Tibial artery (tissue), 4 donors: Measurements from ENCODE around the gene ARHGEF2.

ENCODE experiments used
- DNase-seq, 2 donors: peaks; one replicate each; pipeline ENCODE4 v3.0.0-alpha.2; 2019
- H3K27ac ChIP-seq, 2 donors: fragments of 200-600 bp; sonication (generic) in 1 of 2; 1 replicate in 1 of 2; 2 replicates in 1 of 2; pipeline ENCODE4 v1.5.1; 2018 to 2019; ENCODE audit warnings: mild to moderate bottlenecking in 1 of 2
- H3K27me3 ChIP-seq, 2 donors: fragments of 200-600 bp; sonication (generic) in 1 of 2; one replicate each; pipeline versions ENCODE4 v1.5.1 to v1.6.0; 2016 to 2019
- H3K36me3 ChIP-seq, 3 donors: fragments of 200-600 bp; sonication (generic) in 2 of 3; one replicate each; pipeline ENCODE4 v1.5.1; 2016 to 2019; ENCODE audit warnings: mild to moderate bottlenecking in 2 of 3
- H3K4me1 ChIP-seq, 4 donors: fragments of 200-600 bp; sonication (generic) in 2 of 4; 1 replicate in 3 of 4; 2 replicates in 1 of 4; pipeline ENCODE4 v1.5.1; 2016 to 2019
- H3K4me3 ChIP-seq, 2 donors: fragments of 200-600 bp; sonication (generic) in 1 of 2; 1 replicate in 1 of 2; 2 replicates in 1 of 2; pipeline ENCODE4 v1.5.1; 2018 to 2019; ENCODE audit warnings: mild to moderate bottlenecking in 2 of 2
- H3K9me3 ChIP-seq, 3 donors: fragments of 200-600 bp; sonication (generic) in 1 of 3; one replicate each; pipeline ENCODE4 v1.5.1; 2016 to 2019
- CTCF ChIP-seq, 2 experiments: fragments of 200-600 bp in 1 of 2; fragments of 450-650 bp in 1 of 2; IDR thresholded peaks; one replicate each; pipeline ENCODE4 v1.5.1; 2017 to 2019; ENCODE audit warnings: antibody characterized with exemption in 2 of 2, mild to moderate bottlenecking in 1 of 2, moderate library complexity in 1 of 2
- intact Hi-C: fragments of 100-400 bp; cut with DNase I; formaldehyde crosslinking; loops from one replicate; pipeline ENCODE4 v1.15.0; 2023; ENCODE audit warnings: low total_unique reads

ARHGEF2 gene

GRCh38 chr1:156021093-156021428 is 42.7 kb upstream of the ARHGEF2 start:
- Histone ChIP-seq H3K4me1 (peaks cover 0 to 20% (median 11%) of the 10 kb centered on the region in 4 donors), H3K4me3 (peak overlapping the region; percentile 82 to 94), H3K36me3 (peaks cover 11 to 32% (median 25%) of the 10 kb centered on the region in 3 donors), H3K9me3 (no peaks in the 10 kb centered on the region), H3K27ac (peak overlapping the region; percentile 88 to 89), H3K27me3 (no peaks in the 10 kb centered on the region)
- TF ChIP-seq CTCF (IDR thresholded peaks at IDR 0.05): no peak
- intact Hi-C loops: no loop called here
- DNase-seq: no peak

GRCh38 chr1:156020293-156021092 is 42.1 kb upstream of the ARHGEF2 start, which contains the start of gene SSR2:
TSS of gene SSR2 (minus strand) at chr1:156020951. CDS start at chr1:156020167, 784 bp downstream.
- intact Hi-C loops: no loop called here

GRCh38 chr1:156019946-156020292 is 41.6 kb upstream of the ARHGEF2 start:
- Histone ChIP-seq H3K4me1 (peaks cover 0 to 20% (median 11%) of the 10 kb centered on the region in 4 donors), H3K27ac (peak overlapping the region; percentile 88 to 89), H3K4me3 (peak overlapping the region; percentile 82 to 94), H3K36me3 (peaks cover 14 to 41% (median 33%) of the 10 kb centered on the region in 3 donors), H3K27me3 (no peaks in the 10 kb centered on the region), H3K9me3 (no peaks in the 10 kb centered on the region)
- TF ChIP-seq CTCF (IDR thresholded peaks at IDR 0.05): no peak
- no peak for DNase-seq
- intact Hi-C loops: no loop called here

More at GRCh38 chr1:156020293-156021092, 42.1 kb upstream of the ARHGEF2 start, which contains the start of gene SSR2:
- peak within 1 kb of the TSS; percentile 88 to 89 for H3K27ac ChIP-seq
- no peaks in the 10 kb centered on the region for H3K9me3 ChIP-seq
- peak within 1 kb of the TSS; percentile 82 to 94 for H3K4me3 ChIP-seq
- TF ChIP-seq CTCF (IDR thresholded peaks at IDR 0.05): no peak
- peaks cover 12 to 38% (median 30%) of the 10 kb centered on the region in 3 donors for H3K36me3 ChIP-seq
- peaks cover 0 to 20% (median 11%) of the 10 kb centered on the region in 4 donors for H3K4me1 ChIP-seq
- H3K27me3 ChIP-seq: no peaks in the 10 kb centered on the region
- DNase-seq: peak; percentile 85 to 93

GRCh38 chr1:156014829-156015228 is 36.5 kb upstream of the ARHGEF2 start:
- Histone ChIP-seq H3K4me1 (peaks cover 0 to 12% (median 7%) of the 10 kb centered on the region in 4 donors), H3K27me3 (no peaks in the 10 kb centered on the region), H3K36me3 (peaks cover 65 to 92% (median 84%) of the 10 kb centered on the region in 3 donors), H3K27ac (no peak overlapping the region), H3K4me3 (no peak overlapping the region), H3K9me3 (no peaks in the 10 kb centered on the region)
- DNase-seq: no peak
- intact Hi-C loops: no loop called here
- no peak for TF ChIP-seq CTCF (IDR thresholded peaks at IDR 0.05)

GRCh38 chr1:156012051-156012817 is 33.9 kb upstream of the ARHGEF2 start:
- H3K4me1 ChIP-seq: peaks cover 0 to 4% (median 0%) of the 10 kb centered on the region in 4 donors
- H3K36me3 ChIP-seq: peaks cover 74 to 96% (median 84%) of the 10 kb centered on the region in 3 donors
- H3K27me3 ChIP-seq: no peaks in the 10 kb centered on the region
- intact Hi-C loops: no loop called here
- H3K9me3 ChIP-seq: no peaks in the 10 kb centered on the region
- DNase-seq: no peak
- no peak for TF ChIP-seq CTCF (IDR thresholded peaks at IDR 0.05)
- no peak overlapping the region for H3K27ac ChIP-seq
- no peak overlapping the region for H3K4me3 ChIP-seq
